Neural progenitor cell (in vitro differentiated cells): ENCODE results near the gene TPST1. TPM values are rescaled to one million over a fixed set of nuclear protein-coding genes. Genes with fewer than 3 reads are reported as not detected.
A peak's percentile ranks its signal among the peaks of the same experiment; 100 is the strongest.
"Not testable (repeated sequence)": the region's sequence is repeated elsewhere in the genome, so short reads cannot be mapped to it uniquely, and the experiment has no call there.

Experiments
- DNase-seq: peaks from one replicate; pipeline ENCODE4 v3.0.0-alpha.2; 2016; ENCODE audit warnings: low spot score
- H2AFZ ChIP-seq: fragments of 200-600 bp; sonication (generic); replicated peaks from 2 replicates; pipeline ENCODE4 v1.6.1; 2016; ENCODE audit warnings: antibody characterized with exemption
- H3F3A ChIP-seq: fragments of 200-600 bp; sonication (generic); 2 replicates; pipeline ENCODE4 v1.6.1; 2016; ENCODE audit warnings: antibody characterized with exemption, low read depth
- H3K27ac ChIP-seq: fragments of 200-600 bp; sonication (generic); 2 replicates; pipeline ENCODE4 v1.5.1; 2016; ENCODE audit warnings: mild to moderate bottlenecking
- H3K27me3 ChIP-seq: fragments of 200-600 bp; sonication (generic); 2 replicates; pipeline ENCODE4 v1.6.1; 2016; ENCODE audit warnings: mild to moderate bottlenecking, moderate library complexity
- H3K36me3 ChIP-seq: fragments of 200-600 bp; sonication (generic); 2 replicates; pipeline ENCODE4 v1.5.1; 2016
- H3K4me1 ChIP-seq: fragments of 200-600 bp; sonication (generic); 2 replicates; pipeline ENCODE4 v1.6.1; 2016; ENCODE audit warnings: mixed run types
- H3K4me2 ChIP-seq: fragments of 200-600 bp; sonication (generic); 2 replicates; pipeline ENCODE4 v1.6.1; 2016
- H3K4me3 ChIP-seq: fragments of 200-600 bp; sonication (generic); 2 replicates; pipeline ENCODE4 v1.5.1; 2016
- H3K79me2 ChIP-seq: fragments of 200-600 bp; sonication (generic); 2 replicates; pipeline ENCODE4 v1.6.1; 2016; ENCODE audit warnings: low read depth
- H3K9ac ChIP-seq: fragments of 200-600 bp; sonication (generic); 2 replicates; pipeline ENCODE4 v1.6.1; 2016
- H3K9me3 ChIP-seq: fragments of 200-600 bp; sonication (generic); 2 replicates; pipeline ENCODE4 v1.5.1; 2016; ENCODE audit warnings: low read depth
- H4K20me1 ChIP-seq: fragments of 200-600 bp; sonication (generic); 2 replicates; pipeline ENCODE4 v1.6.1; 2016; ENCODE audit warnings: low read depth
- H3K27ac Mint-ChIP-seq: 3 replicates; pipeline ENCODE4 v1.8.0; 2021; ENCODE audit warnings: mixed read lengths
- H3K27me3 Mint-ChIP-seq: 2 replicates; pipeline ENCODE4 v1.8.0; 2022; ENCODE audit warnings: low read depth, mild to moderate bottlenecking, inconsistent platforms, moderate library complexity, mixed read lengths; ENCODE audit not compliant: insufficient read depth
- H3K36me3 Mint-ChIP-seq: 3 replicates; pipeline ENCODE4 v1.8.0; 2021; ENCODE audit warnings: mixed read lengths
- H3K4me1 Mint-ChIP-seq: 3 replicates; pipeline ENCODE4 v1.8.0; 2021; ENCODE audit warnings: mixed read lengths
- H3K4me3 Mint-ChIP-seq: 3 replicates; pipeline ENCODE4 v1.8.0; 2021; ENCODE audit warnings: mild to moderate bottlenecking, moderate library complexity, mixed read lengths
- H3K9me3 Mint-ChIP-seq: 3 replicates; pipeline ENCODE4 v1.8.0; 2020; ENCODE audit warnings: mixed read lengths
- CTCF ChIP-seq: fragments of 200-600 bp; sonication (generic); IDR thresholded peaks from 2 replicates; pipeline ENCODE4 v1.5.1; 2017; ENCODE audit warnings: antibody characterized with exemption, mild to moderate bottlenecking
- EZH2 ChIP-seq: fragments of 200-600 bp; sonication (generic); IDR thresholded peaks from 2 replicates; pipeline ENCODE4 v1.6.1; 2017; ENCODE audit warnings: antibody characterized with exemption, mild to moderate bottlenecking, moderate library complexity
- EZH2phosphoT487 ChIP-seq: fragments of 200-600 bp; sonication (generic); IDR thresholded peaks from 2 replicates; pipeline ENCODE4 v1.6.1; 2017; ENCODE audit warnings: antibody characterized with exemption
- total RNA-seq: library from RNA; depleted of rRNA; stranded (reverse); fragments of >200 nt; gene quantifications from 2 replicates; pipeline ENCODE4 v1.2.3, GENCODE V29; 2015; ENCODE audit warnings: low replicate concordance

TPST1 gene
- total RNA-seq, 1 donor from 2014 or later, result 24.9 TPM

- no peak overlapping the region for H3K4me2 ChIP-seq
- no peaks in the 10 kb centered on the region for H3K9me3 ChIP-seq
- no peak overlapping the region for H3K27ac ChIP-seq
- DNase-seq, result no peak
- no peaks in the 10 kb centered on the region for H3F3A ChIP-seq
- H3K27me3 ChIP-seq, result no peaks in the 10 kb centered on the region
- Mint-ChIP-seq H3K27ac (no peak overlapping the region), H3K9me3 (no peaks in the 10 kb centered on the region), H3K36me3 (no peaks in the 10 kb centered on the region), H3K27me3 (peaks cover 10% of the 10 kb centered on the region), H3K4me3 (no peak overlapping the region), H3K4me1 (peaks cover 6% of the 10 kb centered on the region)
- H3K79me2 ChIP-seq, result no peaks in the 10 kb centered on the region
- no peaks in the 10 kb centered on the region for H3K4me1 ChIP-seq
- no peak overlapping the region for H3K4me3 ChIP-seq
- H2AFZ ChIP-seq, result no peak overlapping the region
- no peaks in the 10 kb centered on the region for H3K36me3 ChIP-seq
- no peak for TF ChIP-seq EZH2phosphoT487
- TF ChIP-seq CTCF, result no peak
- TF ChIP-seq EZH2, result no peak
- H3K9ac ChIP-seq, result no peak overlapping the region
- no peaks in the 10 kb centered on the region for H4K20me1 ChIP-seq
Observed at GRCh38 chr7:66173856-66174255, 31.3 kb upstream of the TPST1 start.

- DNase-seq, H3K9me3 Mint-ChIP-seq: not testable (repeated sequence)
Observed at GRCh38 chr7:66175006-66175405, 30.1 kb upstream of the TPST1 start.

GRCh38 chr7:66176914-66177313, 28.2 kb upstream of the TPST1 start:
- Mint-ChIP-seq H3K36me3 (no peaks in the 10 kb centered on the region), H3K27ac (no peak overlapping the region), H3K4me1 (no peaks in the 10 kb centered on the region), H3K27me3 (peaks cover 8% of the 10 kb centered on the region), H3K4me3 (no peak overlapping the region), H3K9me3 (no peaks in the 10 kb centered on the region)
- H3K4me2 ChIP-seq, result no peak overlapping the region
- no peak for DNase-seq
- H3K9ac ChIP-seq, result no peak overlapping the region
- H3K79me2 ChIP-seq, result no peaks in the 10 kb centered on the region
- no peaks in the 10 kb centered on the region for H3F3A ChIP-seq
- no peaks in the 10 kb centered on the region for H3K36me3 ChIP-seq
- TF ChIP-seq CTCF, result no peak
- TF ChIP-seq EZH2phosphoT487, result no peak
- TF ChIP-seq EZH2, result no peak
- no peak overlapping the region for H2AFZ ChIP-seq
- H3K4me1 ChIP-seq, result no peaks in the 10 kb centered on the region
- no peak overlapping the region for H3K27ac ChIP-seq
- no peaks in the 10 kb centered on the region for H3K27me3 ChIP-seq
- H3K4me3 ChIP-seq, result no peak overlapping the region
- no peaks in the 10 kb centered on the region for H3K9me3 ChIP-seq
- H4K20me1 ChIP-seq, result no peaks in the 10 kb centered on the region

More at GRCh38 chr7:66175006-66175405, 30.1 kb upstream of the TPST1 start:
- H3K27me3 Mint-ChIP-seq, H3K4me1 Mint-ChIP-seq, H3K36me3 Mint-ChIP-seq, H3K9ac ChIP-seq, H3F3A ChIP-seq, H3K4me2 ChIP-seq, H3K4me3 ChIP-seq, H3K4me1 ChIP-seq, H3K27me3 ChIP-seq, H3K9me3 ChIP-seq, H3K36me3 ChIP-seq, H3K4me3 Mint-ChIP-seq, H3K27ac ChIP-seq, H3K79me2 ChIP-seq, H2AFZ ChIP-seq, H4K20me1 ChIP-seq: not testable (repeated sequence)
- peak overlapping the region; percentile 46 for H3K27ac Mint-ChIP-seq

GRCh38 chr7:66178258-66178657, 26.9 kb upstream of the TPST1 start:
- no peak overlapping the region for H3K4me3 Mint-ChIP-seq
- H3K36me3 ChIP-seq, result no peaks in the 10 kb centered on the region
- no peaks in the 10 kb centered on the region for H3K79me2 ChIP-seq
- no peak for TF ChIP-seq CTCF
- TF ChIP-seq EZH2, result no peak
- no peak for TF ChIP-seq EZH2phosphoT487
- H3K4me1 ChIP-seq, result no peaks in the 10 kb centered on the region
- H3K27ac Mint-ChIP-seq, result no peak overlapping the region
- peaks cover 8% of the 10 kb centered on the region for H3K27me3 Mint-ChIP-seq
- no peaks in the 10 kb centered on the region for H3F3A ChIP-seq
- no peaks in the 10 kb centered on the region for H3K9me3 Mint-ChIP-seq
- H3K4me3 ChIP-seq, result no peak overlapping the region
- no peak overlapping the region for H3K4me2 ChIP-seq
- H3K36me3 Mint-ChIP-seq, result no peaks in the 10 kb centered on the region
- DNase-seq, result no peak
- H3K9ac ChIP-seq, result no peak overlapping the region
- no peak overlapping the region for H2AFZ ChIP-seq
- no peaks in the 10 kb centered on the region for H3K27me3 ChIP-seq
- H3K4me1 Mint-ChIP-seq, result no peaks in the 10 kb centered on the region
- no peak overlapping the region for H3K27ac ChIP-seq
- H3K9me3 ChIP-seq, result no peaks in the 10 kb centered on the region
- H4K20me1 ChIP-seq, result no peaks in the 10 kb centered on the region
